GM19240 (cell line): ENCODE data around the gene PPP3CA.

Source experiments
- DNase-seq: peaks from one replicate; pipeline ENCODE4 v3.0.0; 2011; ENCODE audit warnings: low spot score; ENCODE audit not compliant: insufficient read length

The PPP3CA gene

GRCh38 chr4:101178731-101179130 lies 168.6 kb downstream of the PPP3CA start:
- DNase-seq, result no peak

- no peak for DNase-seq
These were observed 170.2 kb downstream of the PPP3CA start for GRCh38 chr4:101177154-101177553.

GRCh38 chr4:101175896-101176676 lies 171.2 kb downstream of the PPP3CA start:
- no peak for DNase-seq

- no peak for DNase-seq
These were observed 172.5 kb downstream of the PPP3CA start for GRCh38 chr4:101174679-101175345.

- DNase-seq, result no peak
These were observed 175.0 kb downstream of the PPP3CA start for GRCh38 chr4:101172369-101172768.

GRCh38 chr4:101171747-101172146 lies 175.6 kb downstream of the PPP3CA start:
- DNase-seq, result no peak

GRCh38 chr4:101169044-101170014 lies 178.0 kb downstream of the PPP3CA start:
- peak; percentile 1 for DNase-seq

- DNase-seq, result no peak
These were observed 183.4 kb downstream of the PPP3CA start for GRCh38 chr4:101163936-101164335.

- DNase-seq, result no peak
These were observed 184.3 kb downstream of the PPP3CA start for GRCh38 chr4:101162990-101163380.

- no peak for DNase-seq
These were observed 186.3 kb downstream of the PPP3CA start for GRCh38 chr4:101160792-101161592.

GRCh38 chr4:101158507-101158906 lies 188.8 kb downstream of the PPP3CA start:
- DNase-seq, result no peak

GRCh38 chr4:101158134-101158482 lies 189.2 kb downstream of the PPP3CA start:
- no peak for DNase-seq

GRCh38 chr4:101157415-101158133 lies 189.8 kb downstream of the PPP3CA start:
- DNase-seq, result no peak

GRCh38 chr4:101156619-101157310 lies 190.6 kb downstream of the PPP3CA start:
- DNase-seq, result no peak

- DNase-seq, result no peak
These were observed 191.4 kb downstream of the PPP3CA start for GRCh38 chr4:101155945-101156344.

GRCh38 chr4:101155368-101155767 lies 192.0 kb downstream of the PPP3CA start:
- DNase-seq, result no peak

GRCh38 chr4:101153653-101154052 lies 193.7 kb downstream of the PPP3CA start:
- DNase-seq, result no peak

GRCh38 chr4:101152521-101152920 lies 194.8 kb downstream of the PPP3CA start:
- DNase-seq, result no peak

- no peak for DNase-seq
These were observed 198.8 kb downstream of the PPP3CA start for GRCh38 chr4:101148551-101148950.

- DNase-seq, result no peak
These were observed 200.0 kb downstream of the PPP3CA start for GRCh38 chr4:101147283-101147682.
